Measurements from ENCODE around the gene FRAT2.
"Not testable (repeated sequence)": the region's sequence is repeated elsewhere in the genome, so short reads cannot be mapped to it uniquely, and the experiment has no call there.

Gene FRAT2

GRCh38 chr10:97356318-97356914, 21.9 kb upstream of the FRAT2 start:
- no peak for DNase-seq

GRCh38 chr10:97355571-97355975, 21.0 kb upstream of the FRAT2 start:
- DNase-seq, result no peak

GRCh38 chr10:97353945-97354344, 19.4 kb upstream of the FRAT2 start:
- DNase-seq, result no peak

- DNase-seq, result no peak
Observed at GRCh38 chr10:97349752-97350513, 15.4 kb upstream of the FRAT2 start.

- no peak for DNase-seq
Observed at GRCh38 chr10:97347317-97347716, 12.8 kb upstream of the FRAT2 start.

- DNase-seq, result not testable (repeated sequence)
Observed at GRCh38 chr10:97343664-97344063, 9.1 kb upstream of the FRAT2 start.

GRCh38 chr10:97341416-97341815, 6.9 kb upstream of the FRAT2 start:
- DNase-seq, result no peak

GRCh38 chr10:97338041-97338440, 3.5 kb upstream of the FRAT2 start:
- no peak for DNase-seq

GRCh38 chr10:97336942-97337831, 2.7 kb upstream of the FRAT2 start:
- DNase-seq, result peak in 1 of 2 experiments; percentile 53

- no peak for DNase-seq
Observed at GRCh38 chr10:97336446-97336845, 1.9 kb upstream of the FRAT2 start.

GRCh38 chr10:97336006-97336405, 1.5 kb upstream of the FRAT2 start:
- DNase-seq, result no peak

GRCh38 chr10:97335188-97335619, 675 bp upstream of the FRAT2 start:
- DNase-seq, result no peak

GRCh38 chr10:97333601-97334369, 744 bp downstream of the FRAT2 start:
- peak in 1 of 2 experiments; percentile 25 for DNase-seq

- no peak for DNase-seq
Observed at GRCh38 chr10:97333351-97333600, 1.3 kb downstream of the FRAT2 start.

GRCh38 chr10:97332591-97333350, 1.8 kb downstream of the FRAT2 start:
- DNase-seq, result peak in 1 of 2 experiments; percentile 37

- DNase-seq, result no peak
Observed at GRCh38 chr10:97331153-97331703, 3.3 kb downstream of the FRAT2 start.

GRCh38 chr10:97329766-97330165, 4.8 kb downstream of the FRAT2 start:
- no peak for DNase-seq

- DNase-seq, result no peak
Observed at GRCh38 chr10:97328646-97329453, 5.7 kb downstream of the FRAT2 start.

- peak in 1 of 2 experiments; percentile 27 for DNase-seq
Observed at GRCh38 chr10:97327348-97328294, 6.9 kb downstream of the FRAT2 start.

- DNase-seq, result no peak
Observed at GRCh38 chr10:97325754-97326153, 8.8 kb downstream of the FRAT2 start.
